Panc1 (cell line): Measurements from ENCODE around the gene GSKIP. TPM values are rescaled to one million over a fixed set of nuclear protein-coding genes. Genes with fewer than 3 reads are reported as not detected.

Experiments
- ATAC-seq: fragments of 200-7000 bp; cut with Tn5 transposase; 2 replicates; pipeline ENCODE4 v1.9.1; 2020; ENCODE audit warnings: mild to moderate bottlenecking, moderate library complexity
- BruUV-seq: library from RNA; stranded (reverse); fragments of 400-500 nt; replicated peaks from 2 replicates; lab custom pipeline; 2021; lab: Mats Ljungman, UMichigan
- CTCF ChIA-PET: fragments of 300-600 bp; sonication (Branson Sonifier 250); formaldehyde crosslinking; loops from one replicate; lab custom pipeline; 2022; ENCODE audit warnings: antibody characterized with exemption; lab: Charles Lee
- POLR2A ChIA-PET: fragments of 300-600 bp; sonication (Branson Sonifier 250); formaldehyde crosslinking; loops from one replicate; lab custom pipeline; 2022; ENCODE audit warnings: antibody characterized with exemption; lab: Charles Lee
- DNase-seq: peaks from one replicate; pipeline ENCODE4 v3.0.0-alpha.2; 2010; ENCODE audit warnings: low read depth, low spot score
- H3K27ac ChIP-seq: 2 replicates; pipeline ENCODE4 v1.5.1; 2011; ENCODE audit warnings: mild to moderate bottlenecking, low read length, inconsistent platforms
- H3K27me3 ChIP-seq: fragments of 200-500 bp; sonication (Bioruptor generic); 2 replicates; pipeline ENCODE4 v1.6.0; 2014; ENCODE audit warnings: low read length, inconsistent platforms; ENCODE audit not compliant: control insufficient read depth, insufficient read depth
- H3K36me3 ChIP-seq: fragments of 200-500 bp; sonication (Bioruptor generic); 2 replicates; pipeline ENCODE4 v1.5.1; 2014; ENCODE audit warnings: inconsistent platforms, mild to moderate bottlenecking, low read length, moderate library complexity; ENCODE audit not compliant: control insufficient read depth, insufficient read depth
- H3K4me1 ChIP-seq: 2 replicates; pipeline ENCODE4 v1.5.1; 2011; ENCODE audit warnings: inconsistent platforms, mild to moderate bottlenecking, low read length, moderate library complexity; ENCODE audit not compliant: control insufficient read depth, insufficient read depth
- H3K4me3 ChIP-seq, 2 experiments: 2 replicates each; pipeline ENCODE4 v1.5.1; 2011 to 2012; ENCODE audit warnings: low read depth in 2 of 2, low read length in 2 of 2, mild to moderate bottlenecking in 2 of 2, inconsistent platforms in 1 of 2, moderate library complexity in 1 of 2
- H3K9me3 ChIP-seq: fragments of 200-500 bp; sonication (Bioruptor generic); 2 replicates; pipeline ENCODE4 v1.5.1; 2014; ENCODE audit warnings: low read depth, mild to moderate bottlenecking, inconsistent platforms, low read length, moderate library complexity; ENCODE audit not compliant: control insufficient read depth, insufficient read depth
- CTCF ChIP-seq: fragments of 450-650 bp; IDR thresholded peaks from 2 replicates; pipeline ENCODE4 v1.5.1; 2017; ENCODE audit warnings: mild to moderate bottlenecking
- POLR2AphosphoS5 ChIP-seq: IDR thresholded peaks from 2 replicates; pipeline ENCODE4 v1.6.1; 2012; ENCODE audit warnings: mild to moderate bottlenecking, low read depth, low read length, moderate library complexity
- REST ChIP-seq, 2 experiments: IDR thresholded peaks; 2 replicates each; pipeline ENCODE4 v1.6.1; 2011 to 2012; ENCODE audit warnings: low read depth in 2 of 2, control low read depth in 1 of 2, low read length in 1 of 2, mild to moderate bottlenecking in 1 of 2, moderate library complexity in 1 of 2; ENCODE audit not compliant: insufficient read depth in 1 of 2
- SIN3A ChIP-seq: IDR thresholded peaks from 2 replicates; pipeline ENCODE4 v1.6.1; 2012; ENCODE audit warnings: low read depth, mild to moderate bottlenecking, low read length, moderate library complexity, borderline replicate concordance; ENCODE audit not compliant: insufficient read depth
- TCF7L2 ChIP-seq: IDR thresholded peaks from 2 replicates; pipeline ENCODE4 v1.6.1; 2011; ENCODE audit warnings: mild to moderate bottlenecking, low read depth, low read length, inconsistent platforms
- in situ Hi-C: cut with HindIII; loops from 2 replicates; pipeline ENCODE4 v1.10.0; 2016; ENCODE audit warnings: low sequenced_read_pairs, low pct_unique_long_range_greater_than_20kb
- intact Hi-C: fragments of 100-400 bp; cut with micrococcal nuclease; formaldehyde crosslinking; loops from one replicate; pipeline ENCODE4 v1.10.0; 2022; ENCODE audit not compliant: unreplicated experiment
- total RNA-seq: library from RNA; stranded (reverse); gene quantifications from one replicate; pipeline ENCODE4 v1.2.1, GENCODE V29; 2021; ENCODE audit not compliant: unreplicated experiment

GSKIP gene
- total RNA-seq, 1 experiment from 2014 or later: 11.1 TPM

- Histone ChIP-seq H3K4me3 (no peak overlapping the region), H3K36me3 (no peaks in the 10 kb centered on the region; the same call in 1 of the 2 replicates), H3K4me1 (no peaks in the 10 kb centered on the region), H3K27me3 (no peaks in the 10 kb centered on the region), H3K27ac (no peak overlapping the region), H3K9me3 (no peaks in the 10 kb centered on the region)
- TF ChIP-seq REST (IDR thresholded peaks at IDR 0.05; ENCODE audit: insufficient read depth in 1 of 2, low read depth in 2 of 2, low read length in 1 of 2) (no peak), CTCF (no peak), TCF7L2 (no peak), POLR2AphosphoS5 (no peak), SIN3A (no peak)
- in situ Hi-C loops (no loop called here), intact Hi-C loops (no loop called here)
- DNase-seq (no peak), ATAC-seq (no peak)
- BruUV-seq: no TSS peak
- ChIA-PET POLR2A (no interaction called here), CTCF (no interaction called here)
These were observed 22.1 kb downstream of the GSKIP start for GRCh38 chr14:96385385-96385784.

- CTCF ChIA-PET: no interaction called here
- no peaks in the 10 kb centered on the region for H3K9me3 ChIP-seq
- DNase-seq (no peak), ATAC-seq (no peak)
- H3K4me3 ChIP-seq: peak overlapping the region; percentile 69 to 71
- intact Hi-C loops: no loop called here
- BruUV-seq: no TSS peak
- H3K27ac ChIP-seq: peak overlapping the region; percentile 63; the same call in 1 of the 2 replicates
- H3K36me3 ChIP-seq: no peaks in the 10 kb centered on the region; the same call in 1 of the 2 replicates
- in situ Hi-C loops: no loop called here
- no peaks in the 10 kb centered on the region for H3K27me3 ChIP-seq
- no peak for TF ChIP-seq REST (IDR thresholded peaks at IDR 0.05; ENCODE audit: insufficient read depth in 1 of 2, low read depth in 2 of 2, low read length in 1 of 2)
- no peak for TF ChIP-seq SIN3A
- POLR2A ChIA-PET: no interaction called here
- 0 out of 2 replicates have a peak, but pooled peaks cover 3% of the 10 kb centered on the region for H3K4me1 ChIP-seq
These were observed 27.6 kb downstream of the GSKIP start for GRCh38 chr14:96390965-96391292.
